ENCODE measurements around the gene PYM1.
"Not testable (repeated sequence)": the region's sequence is repeated elsewhere in the genome, so short reads cannot be mapped to it uniquely, and the experiment has no call there.

PYM1 gene

GRCh38 chr12:55938826-55939501, 11.3 kb upstream of the PYM1 start:
- no peak for DNase-seq

- DNase-seq, result no peak
Observed at GRCh38 chr12:55937981-55938380, 10.3 kb upstream of the PYM1 start.

GRCh38 chr12:55935738-55936151, 8.1 kb upstream of the PYM1 start:
- DNase-seq, result no peak

- DNase-seq, result no peak
Observed at GRCh38 chr12:55934773-55935172, 7.1 kb upstream of the PYM1 start.

GRCh38 chr12:55933799-55934742, 6.4 kb upstream of the PYM1 start:
- no peak for DNase-seq

GRCh38 chr12:55933169-55933798, 5.6 kb upstream of the PYM1 start:
- no peak for DNase-seq

- DNase-seq, result peak; percentile 31
Observed at GRCh38 chr12:55932551-55932910, 4.8 kb upstream of the PYM1 start.

GRCh38 chr12:55931780-55932550, 4.3 kb upstream of the PYM1 start:
- DNase-seq, result no peak

- no peak for DNase-seq
Observed at GRCh38 chr12:55931317-55931779, 3.7 kb upstream of the PYM1 start.

- DNase-seq, result peak; percentile 52
Observed at GRCh38 chr12:55930771-55931316, 3.1 kb upstream of the PYM1 start, which contains the start of gene DGKA. DGKA (plus strand) TSS chr12:55931162; CDS start chr12:55936504, 5,342 bp downstream.

- peak; percentile 42 for DNase-seq
Observed at GRCh38 chr12:55929306-55929791, 1.7 kb upstream of the PYM1 start.

- peak; percentile 90 for DNase-seq
Observed at GRCh38 chr12:55926738-55927587, 731 bp downstream of the PYM1 start.

- no peak for DNase-seq
Observed at GRCh38 chr12:55925870-55926737, 1.6 kb downstream of the PYM1 start.

- no peak for DNase-seq
Observed at GRCh38 chr12:55925371-55925770, 2.3 kb downstream of the PYM1 start.

- DNase-seq, result not testable (repeated sequence)
Observed at GRCh38 chr12:55923648-55924047, 4.0 kb downstream of the PYM1 start.

GRCh38 chr12:55922126-55922525, 5.6 kb downstream of the PYM1 start:
- no peak for DNase-seq

GRCh38 chr12:55919032-55919431, 8.7 kb downstream of the PYM1 start:
- DNase-seq, result not testable (repeated sequence)

GRCh38 chr12:55915482-55915859, 12.2 kb downstream of the PYM1 start:
- peak; percentile 71 for DNase-seq

GRCh38 chr12:55912908-55913307, 14.8 kb downstream of the PYM1 start:
- DNase-seq, result no peak

- no peak for DNase-seq
Observed at GRCh38 chr12:55909513-55909884, 18.2 kb downstream of the PYM1 start.

All from GF-D8 (cell line).